ENCODE results near the gene SGF29.
"Not testable (repeated sequence)": the region's sequence is repeated elsewhere in the genome, so short reads cannot be mapped to it uniquely, and the experiment has no call there.

GRCh38 chr16:28637765-28638164 lies 84.0 kb downstream of the SGF29 start, which contains the start of gene NPIPB8:
- TF ChIP-seq CTCF, POLR2A (IDR thresholded peaks at IDR 0.05): not testable (repeated sequence)

Measured in ovary (tissue), 3 donors.